Activated CD4-positive, alpha-beta T cell treated with anti-CD3 and anti-CD28 coated beads, Interleukin-2, amount 10 ng/mL, durations not matched to agents 24 days and 14 days (primary cell): Measurements from ENCODE around the gene ISYNA1. TPM values are rescaled to one million over a fixed set of nuclear protein-coding genes. Genes with fewer than 3 reads are reported as not detected.

ENCODE experiments used
- DNase-seq: peaks from one replicate; pipeline ENCODE4 v3.0.0; 2022
- H3K27ac Mint-ChIP-seq: one replicate; pipeline ENCODE4 v1.8.0; 2022; ENCODE audit warnings: mild to moderate bottlenecking, mixed read lengths
- H3K27me3 Mint-ChIP-seq: one replicate; pipeline ENCODE4 v1.8.0; 2022; ENCODE audit warnings: mixed read lengths
- H3K36me3 Mint-ChIP-seq: one replicate; pipeline ENCODE4 v1.8.0; 2022; ENCODE audit warnings: low read depth, mild to moderate bottlenecking, mixed read lengths
- H3K4me1 Mint-ChIP-seq: one replicate; pipeline ENCODE4 v1.8.0; 2021; ENCODE audit warnings: mixed read lengths
- H3K4me3 Mint-ChIP-seq: one replicate; pipeline ENCODE4 v1.8.0; 2022; ENCODE audit warnings: mild to moderate bottlenecking, moderate library complexity, mixed read lengths
- H3K9me3 Mint-ChIP-seq: one replicate; pipeline ENCODE4 v1.8.0; 2021; ENCODE audit warnings: mixed read lengths
- intact Hi-C: fragments of 100-400 bp; cut with micrococcal nuclease; formaldehyde crosslinking; loops from one replicate; pipeline ENCODE4 v1.15.1; 2023
- total RNA-seq: library from RNA; stranded (reverse); gene quantifications from 2 replicates; pipeline ENCODE4 v1.2.3, GENCODE V29; 2022

ISYNA1 gene
- total RNA-seq, 1 donor from 2014 or later = 10.9 TPM

DNA sequence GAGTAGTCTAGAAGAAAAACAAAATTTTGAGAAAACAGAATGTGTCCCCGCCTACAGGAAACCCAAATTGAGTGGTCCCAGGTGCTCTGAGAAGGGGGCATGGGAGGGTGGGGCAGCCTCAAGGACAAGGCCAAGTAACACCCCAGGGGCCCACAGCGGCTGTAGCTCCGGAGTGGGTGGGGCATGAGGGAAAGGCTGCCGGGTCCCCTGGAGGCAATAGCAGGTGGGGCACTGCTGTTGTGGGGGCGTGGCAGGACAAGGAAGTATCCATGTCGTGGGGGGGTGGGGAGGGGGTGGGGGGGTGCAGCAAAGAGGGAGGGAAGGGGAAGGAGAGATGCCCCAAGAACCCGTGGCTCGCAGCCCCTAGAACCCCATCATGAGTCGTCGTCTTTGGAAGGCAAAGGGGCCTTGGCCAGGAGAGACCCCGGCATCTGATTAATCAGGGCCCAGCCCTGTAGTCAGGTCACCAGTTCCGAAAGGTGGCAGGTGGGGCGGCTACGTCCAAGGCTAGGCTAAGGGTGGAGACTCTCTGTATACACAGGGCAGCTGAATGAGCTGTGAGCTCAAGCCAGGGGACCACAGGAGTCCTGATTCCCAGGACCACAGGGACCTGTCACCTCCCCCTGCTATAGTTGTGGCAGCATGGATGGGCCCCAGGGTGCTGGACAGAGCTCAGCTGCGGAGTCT is 7.5 kb upstream of the ISYNA1 start:
- intact Hi-C loops = loop anchor here (2.0 kb wide), 1 partner anchor 51 kb away; no protein-coding TSS in a partner anchor
- no peak for DNase-seq
- H3K9me3 Mint-ChIP-seq = peaks cover 5% of the 10 kb centered on the region
- no peaks in the 10 kb centered on the region for H3K27me3 Mint-ChIP-seq
- H3K36me3 Mint-ChIP-seq = peaks cover 41% of the 10 kb centered on the region
- no peak overlapping the region for H3K4me3 Mint-ChIP-seq
- no peak overlapping the region for H3K27ac Mint-ChIP-seq
- H3K4me1 Mint-ChIP-seq = peaks cover 19% of the 10 kb centered on the region

DNA sequence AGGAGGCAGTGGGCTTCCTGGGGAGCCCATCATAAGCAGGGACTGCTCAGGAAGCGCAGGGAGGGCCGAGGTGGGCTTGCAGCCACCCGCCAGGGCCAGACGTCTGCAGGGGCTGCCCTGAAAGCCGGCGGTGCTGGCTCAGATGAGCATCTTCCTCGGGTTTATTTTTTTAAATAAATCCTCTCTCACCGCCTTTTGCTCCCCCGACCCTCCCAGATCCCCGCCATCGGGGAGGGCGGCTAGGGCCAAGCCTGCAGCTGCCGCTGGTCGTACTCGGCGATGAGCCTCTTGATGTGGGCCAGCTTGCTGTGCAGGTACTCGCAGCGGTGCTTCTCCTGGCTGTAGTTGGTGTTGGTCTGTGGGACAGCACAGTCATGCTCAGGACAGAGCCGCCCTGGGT is 6.6 kb upstream of the ISYNA1 start:
- no peak overlapping the region for H3K27ac Mint-ChIP-seq
- H3K27me3 Mint-ChIP-seq = no peaks in the 10 kb centered on the region
- DNase-seq = no peak
- intact Hi-C loops = loop anchor here (2.0 kb wide), 1 partner anchor 52 kb away; no protein-coding TSS in a partner anchor
- peaks cover 38% of the 10 kb centered on the region for H3K36me3 Mint-ChIP-seq
- H3K4me3 Mint-ChIP-seq = no peak overlapping the region
- H3K4me1 Mint-ChIP-seq = peaks cover 21% of the 10 kb centered on the region
- peaks cover 5% of the 10 kb centered on the region for H3K9me3 Mint-ChIP-seq

DNA sequence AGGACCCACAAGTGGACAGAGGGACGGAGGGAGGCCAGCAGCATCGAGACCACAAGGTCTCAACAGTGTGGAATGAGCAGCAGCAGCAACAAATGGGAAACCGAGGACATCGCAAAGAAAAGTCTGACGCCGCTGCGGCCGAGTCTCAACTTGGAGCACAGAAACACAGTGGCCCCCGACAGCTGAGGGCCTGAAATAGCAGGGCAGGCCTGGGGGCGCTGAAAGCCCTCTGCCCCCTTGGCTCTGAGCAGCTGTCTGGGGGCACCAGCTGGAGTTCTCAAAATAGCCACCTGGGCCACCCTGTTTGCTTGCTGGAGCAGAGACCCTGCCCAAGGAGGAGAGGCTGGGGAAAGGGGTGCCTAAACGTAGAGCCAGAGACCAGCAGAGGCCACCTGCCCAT is 5.9 kb upstream of the ISYNA1 start:
- H3K4me3 Mint-ChIP-seq = no peak overlapping the region
- H3K27me3 Mint-ChIP-seq = no peaks in the 10 kb centered on the region
- peaks cover 5% of the 10 kb centered on the region for H3K9me3 Mint-ChIP-seq
- H3K36me3 Mint-ChIP-seq = peaks cover 34% of the 10 kb centered on the region
- H3K27ac Mint-ChIP-seq = no peak overlapping the region
- peaks cover 21% of the 10 kb centered on the region for H3K4me1 Mint-ChIP-seq
- intact Hi-C loops = loop anchor here (2.0 kb wide), 1 partner anchor 53 kb away; no protein-coding TSS in a partner anchor
- DNase-seq = no peak

DNA sequence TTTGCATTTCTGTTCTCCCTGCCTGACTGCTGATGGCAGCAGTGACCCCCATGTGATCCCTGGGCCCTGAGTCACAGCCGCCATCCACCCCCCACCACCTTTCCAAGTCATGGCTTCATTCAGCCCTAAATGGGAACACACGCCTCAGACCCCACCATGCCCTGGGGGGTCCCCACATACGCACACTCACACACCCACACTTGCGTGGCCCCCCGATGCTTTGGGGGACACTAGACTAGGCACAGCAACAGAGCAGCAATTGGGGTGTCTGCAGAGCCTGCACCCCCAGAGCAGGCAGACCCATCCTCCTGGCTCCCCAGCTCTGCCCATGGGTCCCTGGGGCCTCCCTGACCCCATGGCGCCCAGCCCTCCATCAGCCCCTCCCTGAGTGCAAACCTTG is 5.5 kb upstream of the ISYNA1 start:
- H3K27ac Mint-ChIP-seq = no peak overlapping the region
- intact Hi-C loops = no loop called here

DNA sequence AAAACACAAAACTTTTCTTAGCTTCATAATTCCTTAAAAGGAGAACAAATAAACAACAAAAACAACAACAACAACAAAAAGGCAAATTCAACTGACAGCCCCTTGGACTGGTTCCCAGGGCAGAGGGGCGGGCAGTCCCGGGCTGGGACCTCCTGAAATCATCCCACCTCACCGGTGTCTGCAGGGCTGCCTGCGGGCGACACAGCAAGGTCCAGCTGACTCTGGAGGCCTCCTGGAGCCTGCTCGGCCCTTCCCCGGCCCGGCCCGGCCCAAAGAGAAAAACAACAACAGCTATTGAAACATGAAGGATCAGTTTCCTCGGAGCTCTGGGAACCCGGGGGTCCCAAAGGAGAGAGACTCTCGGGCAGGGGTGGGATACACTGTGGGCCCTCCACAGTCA is 5.0 kb upstream of the ISYNA1 start:
- Mint-ChIP-seq H3K9me3 (peaks cover 5% of the 10 kb centered on the region), H3K4me1 (peaks cover 21% of the 10 kb centered on the region), H3K36me3 (peaks cover 28% of the 10 kb centered on the region), H3K4me3 (no peak overlapping the region), H3K27me3 (no peaks in the 10 kb centered on the region), H3K27ac (no peak overlapping the region)
- no peak for DNase-seq
- intact Hi-C loops = no loop called here

More for the DNA sequence above, 5.5 kb upstream of the ISYNA1 start:
- Mint-ChIP-seq H3K4me3 (no peak overlapping the region), H3K4me1 (peaks cover 21% of the 10 kb centered on the region), H3K9me3 (peaks cover 5% of the 10 kb centered on the region), H3K36me3 (peaks cover 31% of the 10 kb centered on the region), H3K27me3 (no peaks in the 10 kb centered on the region)
- no peak for DNase-seq

DNA sequence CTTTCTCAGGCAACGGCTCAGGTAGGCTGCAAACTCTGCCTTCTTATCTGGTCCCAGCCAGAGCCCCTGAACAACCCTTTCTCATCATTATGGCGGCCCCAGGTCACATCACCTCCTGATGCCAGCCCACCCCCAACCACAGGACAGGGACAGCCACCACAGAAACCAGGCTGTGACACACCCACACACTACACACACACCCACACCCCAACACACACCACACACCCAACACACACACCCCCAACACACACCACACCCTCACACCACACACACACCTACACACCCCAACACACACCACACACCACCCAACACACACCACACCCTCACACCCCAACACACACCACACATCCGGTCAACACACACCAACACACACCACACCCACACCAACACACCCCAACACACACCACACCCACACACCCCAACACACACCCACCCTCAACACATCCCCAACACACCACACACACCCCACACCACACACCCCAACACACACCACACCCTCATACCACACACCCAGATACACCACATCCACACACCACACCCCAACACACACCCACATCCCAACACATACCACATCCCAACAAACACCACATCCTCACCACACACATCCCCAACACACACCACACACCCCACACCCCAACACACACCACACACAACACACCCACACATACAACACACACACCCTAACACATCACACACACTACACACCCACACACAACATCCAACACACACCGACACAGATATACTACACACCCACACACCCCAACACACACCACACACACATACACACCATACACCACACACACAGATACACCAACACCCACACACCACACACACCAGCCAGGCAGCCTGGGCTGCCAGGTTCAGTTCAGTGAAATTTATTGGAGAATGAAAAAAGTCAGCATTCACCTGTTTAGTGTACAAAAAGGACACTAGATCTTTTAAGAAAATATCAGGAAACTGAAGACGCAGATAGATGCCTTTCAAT is 4.2 kb upstream of the ISYNA1 start:
- peak; percentile 77 for DNase-seq
- Mint-ChIP-seq H3K9me3 (peaks cover 5% of the 10 kb centered on the region), H3K4me1 (peaks cover 21% of the 10 kb centered on the region), H3K36me3 (peaks cover 26% of the 10 kb centered on the region), H3K4me3 (peak overlapping the region; percentile 18), H3K27me3 (no peaks in the 10 kb centered on the region), H3K27ac (peak overlapping the region; percentile 87)
- intact Hi-C loops = no loop called here

DNA sequence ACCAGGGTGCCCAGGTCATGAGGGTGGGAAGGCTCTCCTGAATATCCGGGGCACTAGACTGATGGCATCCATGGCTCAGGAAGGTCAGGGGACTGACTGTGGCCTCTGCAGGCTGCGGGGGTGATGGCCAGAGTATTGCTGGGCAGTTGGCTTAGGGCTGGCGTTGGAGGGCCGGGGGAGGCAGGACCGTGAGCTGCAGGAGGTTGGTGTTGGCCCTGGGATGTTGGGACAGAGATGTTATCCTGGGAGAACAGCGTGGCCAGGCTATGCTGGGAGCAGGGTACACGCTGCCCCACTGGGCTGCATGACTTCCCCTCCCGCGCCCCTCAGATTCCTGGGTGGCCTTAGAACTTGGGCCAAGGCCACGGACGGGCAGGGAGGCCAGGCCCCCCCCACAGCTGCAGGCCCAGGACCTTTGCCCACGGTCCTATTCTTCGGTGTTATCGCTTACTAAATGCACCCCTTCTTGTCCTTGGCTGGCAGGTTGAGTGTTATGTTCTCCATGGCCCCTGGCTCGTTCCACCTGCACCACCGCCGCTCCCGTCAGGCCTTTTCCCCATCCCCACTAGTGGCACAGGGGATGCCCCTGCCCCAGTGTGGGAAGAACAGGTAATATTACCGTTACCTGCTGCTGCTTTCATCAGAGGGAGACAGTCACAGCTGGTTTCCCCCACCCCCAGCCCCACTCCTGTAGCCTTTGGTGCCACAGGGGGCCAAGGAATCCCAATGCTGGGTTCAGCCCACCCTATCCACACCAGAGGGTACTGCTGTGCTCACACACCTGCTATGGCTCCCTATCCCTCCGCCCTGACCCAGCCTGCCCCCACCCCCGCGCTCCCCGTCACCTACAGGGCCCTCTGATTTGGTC is 3.2 kb upstream of the ISYNA1 start:
- no peak for DNase-seq
- H3K9me3 Mint-ChIP-seq = peaks cover 5% of the 10 kb centered on the region
- peak overlapping the region; percentile 87 for H3K27ac Mint-ChIP-seq
- intact Hi-C loops = no loop called here
- H3K4me3 Mint-ChIP-seq = no peak overlapping the region
- H3K4me1 Mint-ChIP-seq = peaks cover 25% of the 10 kb centered on the region
- no peaks in the 10 kb centered on the region for H3K27me3 Mint-ChIP-seq
- peaks cover 24% of the 10 kb centered on the region for H3K36me3 Mint-ChIP-seq

DNA sequence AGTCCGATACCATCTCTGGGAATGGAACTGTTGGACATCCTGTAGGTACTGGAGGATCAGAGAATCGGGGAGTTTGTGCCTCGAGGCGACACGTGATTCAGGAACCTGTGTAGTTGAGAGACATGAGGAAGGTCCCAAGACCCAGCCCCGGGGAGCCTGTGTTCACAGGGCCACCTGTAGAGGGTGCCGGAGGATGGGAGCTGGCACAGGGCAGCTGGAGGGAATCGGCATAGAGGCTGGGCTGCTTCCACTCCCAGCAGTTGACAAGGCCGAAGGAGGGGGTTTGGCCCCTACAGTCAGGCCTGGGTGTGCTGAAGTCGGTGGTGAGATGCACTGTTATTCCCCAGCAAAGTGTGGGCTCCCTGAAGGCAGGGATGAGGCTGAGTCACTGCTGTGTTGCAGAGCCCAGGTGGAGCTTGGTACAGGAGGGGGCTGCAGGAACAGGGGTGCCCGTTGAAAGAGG is 2.5 kb upstream of the ISYNA1 start:
- no peaks in the 10 kb centered on the region for H3K27me3 Mint-ChIP-seq
- intact Hi-C loops = no loop called here
- peaks cover 25% of the 10 kb centered on the region for H3K4me1 Mint-ChIP-seq
- H3K27ac Mint-ChIP-seq = peak overlapping the region; percentile 41
- H3K9me3 Mint-ChIP-seq = peaks cover 5% of the 10 kb centered on the region
- DNase-seq = peak; percentile 78
- H3K36me3 Mint-ChIP-seq = peaks cover 27% of the 10 kb centered on the region
- H3K4me3 Mint-ChIP-seq = no peak overlapping the region

DNA sequence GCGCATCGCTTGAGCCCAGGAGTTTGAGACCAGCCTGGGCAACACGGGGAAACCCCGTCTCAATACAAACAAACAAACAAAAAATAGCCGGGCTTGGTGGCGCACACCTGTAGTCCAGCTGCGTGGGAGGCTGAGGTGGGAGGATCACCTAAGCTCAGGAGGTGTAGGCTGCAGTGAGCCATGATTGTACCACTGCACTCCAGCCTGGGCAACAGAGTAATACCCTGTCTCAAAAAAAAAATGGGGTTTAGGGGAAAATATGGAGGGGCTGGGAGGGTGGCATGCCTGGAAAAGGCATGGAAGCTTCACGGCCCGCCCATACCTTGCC is 1.9 kb upstream of the ISYNA1 start:
- Mint-ChIP-seq H3K9me3 (peaks cover 5% of the 10 kb centered on the region), H3K27ac (peak overlapping the region; percentile 43), H3K27me3 (no peaks in the 10 kb centered on the region), H3K4me3 (no peak overlapping the region), H3K4me1 (peaks cover 25% of the 10 kb centered on the region), H3K36me3 (peaks cover 25% of the 10 kb centered on the region)
- DNase-seq = no peak
- intact Hi-C loops = no loop called here

DNA sequence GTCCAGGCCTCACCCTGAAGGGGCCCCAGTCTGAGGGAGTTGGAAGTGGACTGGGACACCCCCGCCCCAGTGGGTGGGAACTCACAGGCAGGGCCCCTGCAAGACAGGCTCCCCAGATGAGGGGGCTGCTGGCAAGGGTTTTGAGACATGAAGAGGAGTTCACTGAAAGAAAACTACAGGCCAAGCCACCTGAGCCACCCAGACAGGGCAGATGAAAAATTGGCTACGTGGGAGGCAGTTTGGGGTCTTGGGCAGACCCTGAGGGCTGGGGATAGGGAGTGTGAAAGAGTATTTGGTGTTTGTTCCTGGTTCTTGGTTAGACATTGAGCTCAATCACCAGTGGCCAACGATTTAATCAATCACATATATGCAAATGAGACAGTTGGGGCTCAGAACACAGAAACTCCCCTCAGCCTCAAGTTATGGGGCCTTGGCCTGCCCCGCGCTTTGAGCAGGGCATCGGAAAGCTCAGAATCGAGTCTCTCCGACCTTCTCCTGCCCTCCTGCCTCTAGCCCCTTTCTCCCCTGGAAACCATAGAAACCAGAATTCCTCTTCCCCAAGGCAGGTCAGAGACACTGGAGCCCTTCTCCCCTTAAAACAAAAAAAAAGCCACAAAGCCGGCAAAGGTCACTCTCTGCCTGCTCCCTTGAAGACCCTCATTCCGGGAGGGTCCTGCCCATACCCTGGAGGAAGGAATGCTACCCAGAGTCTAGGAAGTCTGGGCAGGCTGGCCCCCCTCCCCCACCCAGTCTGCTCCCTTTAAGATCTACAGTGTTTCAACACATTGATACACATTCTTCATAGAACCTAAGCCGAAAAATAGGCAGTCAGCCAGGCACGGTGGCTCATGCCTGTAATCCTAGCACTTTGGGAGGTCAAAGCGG is 1.3 kb upstream of the ISYNA1 start:
- H3K9me3 Mint-ChIP-seq = peaks cover 5% of the 10 kb centered on the region
- no peak for DNase-seq
- peaks cover 25% of the 10 kb centered on the region for H3K4me1 Mint-ChIP-seq
- peaks cover 28% of the 10 kb centered on the region for H3K36me3 Mint-ChIP-seq
- no peak overlapping the region for H3K4me3 Mint-ChIP-seq
- H3K27me3 Mint-ChIP-seq = no peaks in the 10 kb centered on the region
- intact Hi-C loops = no loop called here
- H3K27ac Mint-ChIP-seq = peak overlapping the region; percentile 43

DNA sequence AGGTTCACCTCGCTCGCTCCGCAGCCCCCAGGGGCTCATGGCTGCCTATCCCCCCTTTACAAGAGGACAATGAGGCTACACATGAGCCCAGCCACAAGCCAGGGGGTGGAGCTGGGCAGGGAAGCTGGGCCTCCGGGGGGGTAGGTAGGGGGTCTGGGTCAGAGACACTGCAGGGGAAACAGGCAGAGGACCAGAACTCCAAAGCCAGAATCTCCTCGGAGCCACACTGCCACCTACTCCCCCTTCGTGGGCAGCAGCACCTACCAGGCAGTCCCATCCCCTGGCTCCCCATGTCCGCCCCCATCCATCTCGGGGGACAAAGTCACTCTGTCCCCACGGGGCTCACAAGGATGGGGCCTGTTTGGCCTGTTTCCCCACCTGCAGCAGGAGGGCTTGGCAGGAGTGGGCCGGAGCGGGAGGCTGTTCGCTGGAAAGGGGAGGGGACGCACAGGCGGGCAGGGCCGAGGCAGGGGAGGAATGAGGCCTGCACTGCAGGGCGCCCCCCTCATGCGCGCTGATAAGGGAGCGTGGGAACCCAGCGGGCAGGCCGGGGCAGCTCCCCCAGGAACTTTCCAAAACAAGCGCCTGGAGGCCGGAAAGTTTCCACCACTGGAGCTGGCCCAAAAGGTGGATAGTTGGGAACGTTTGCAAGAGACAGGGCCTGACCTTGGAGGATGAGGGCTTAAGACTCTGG is 545 bp upstream of the ISYNA1 start:
- H3K27me3 Mint-ChIP-seq = no peaks in the 10 kb centered on the region
- peaks cover 28% of the 10 kb centered on the region for H3K4me1 Mint-ChIP-seq
- no peak overlapping the region for H3K4me3 Mint-ChIP-seq
- H3K36me3 Mint-ChIP-seq = peaks cover 25% of the 10 kb centered on the region
- peaks cover 5% of the 10 kb centered on the region for H3K9me3 Mint-ChIP-seq
- intact Hi-C loops = no loop called here
- DNase-seq = no peak
- H3K27ac Mint-ChIP-seq = no peak overlapping the region

DNA sequence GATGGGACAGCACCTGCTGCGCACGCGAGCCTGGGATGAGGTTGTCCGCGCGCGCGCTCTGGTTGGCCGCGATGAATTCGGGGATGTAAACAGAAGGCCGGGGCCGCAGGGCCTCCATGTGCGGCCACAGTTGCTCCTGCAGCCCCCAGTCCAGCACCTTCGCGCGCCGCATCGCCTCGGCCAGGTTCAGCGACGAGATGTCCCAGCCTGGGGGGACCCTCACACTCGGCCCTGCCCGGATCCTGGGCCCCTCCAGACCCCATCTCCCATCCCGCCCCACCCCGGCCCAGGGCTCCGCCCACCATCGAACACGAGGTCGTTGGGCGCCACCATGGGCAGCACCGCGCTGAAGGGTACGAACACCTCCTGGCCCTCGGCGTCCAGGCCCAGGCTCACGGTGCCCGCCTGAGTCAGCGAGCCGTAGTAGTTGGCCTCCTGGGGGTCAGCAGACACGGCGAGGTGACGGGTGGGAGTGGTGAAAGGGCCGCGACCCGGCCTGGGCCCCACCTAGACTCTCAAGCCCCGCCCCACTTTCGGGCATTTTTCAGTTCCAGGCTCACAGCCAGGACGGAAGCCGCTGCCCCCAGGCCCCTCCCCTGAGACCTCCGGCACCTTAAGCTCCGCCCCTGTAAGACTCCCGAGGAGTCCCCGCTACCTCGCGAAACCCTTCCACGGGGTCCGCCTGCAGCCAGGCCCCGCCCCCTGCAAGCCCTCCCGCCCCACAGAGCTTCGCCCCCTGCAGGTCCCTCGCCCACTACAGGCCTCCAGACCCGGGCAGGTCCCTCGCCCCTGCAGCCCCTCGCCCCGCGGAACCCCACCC is 1.1 kb downstream of the ISYNA1 start:
- Mint-ChIP-seq H3K36me3 (peaks cover 17% of the 10 kb centered on the region), H3K27me3 (no peaks in the 10 kb centered on the region), H3K9me3 (no peaks in the 10 kb centered on the region), H3K4me3 (peak overlapping the region; percentile 73), H3K4me1 (peaks cover 17% of the 10 kb centered on the region), H3K27ac (peak overlapping the region; percentile 20)
- DNase-seq = peak; percentile 91
- intact Hi-C loops = no loop called here
